Effector memory CD8-positive, alpha-beta T cell (primary cell): ENCODE data around the gene TNRC6B.

ENCODE experiments used
- ATAC-seq: fragments of 150-1000 bp; cut with Tn5 transposase; replicated peaks from 2 replicates; pipeline ENCODE4 v1.10.0; 2021; ENCODE audit warnings: mild to moderate bottlenecking, moderate library complexity
- DNase-seq, 3 experiments: peaks; one replicate each; pipeline ENCODE4 v3.0.0; 2021
- H3K27ac Mint-ChIP-seq, 2 donors: one replicate each; pipeline ENCODE4 v1.8.0; 2022; ENCODE audit warnings: mild to moderate bottlenecking in 2 of 2, mixed read lengths in 2 of 2, moderate library complexity in 2 of 2
- H3K27me3 Mint-ChIP-seq, 2 donors: one replicate each; pipeline ENCODE4 v1.8.0; 2022; ENCODE audit warnings: mixed read lengths in 2 of 2
- H3K36me3 Mint-ChIP-seq: one replicate; pipeline ENCODE4 v1.8.0; 2022; ENCODE audit warnings: mild to moderate bottlenecking, moderate library complexity, mixed read lengths; ENCODE audit not compliant: insufficient read depth
- H3K4me1 Mint-ChIP-seq, 2 donors: one replicate each; pipeline ENCODE4 v1.8.0; 2022; ENCODE audit warnings: low read depth in 2 of 2, mixed read lengths in 2 of 2
- H3K4me3 Mint-ChIP-seq, 2 donors: one replicate each; pipeline ENCODE4 v1.8.0; 2022; ENCODE audit warnings: mild to moderate bottlenecking in 2 of 2, mixed read lengths in 2 of 2, moderate library complexity in 2 of 2
- H3K9me3 Mint-ChIP-seq, 2 donors: one replicate each; pipeline ENCODE4 v1.8.0; 2022; ENCODE audit warnings: mixed read lengths in 2 of 2

The TNRC6B gene

GRCh38 chr22:40340044-40340443 lies 162.3 kb downstream of the TNRC6B start:
- Mint-ChIP-seq H3K4me1 (peaks cover 24 to 58% of the 10 kb centered on the region in 2 donors), H3K4me3 (no peak overlapping the region), H3K27ac (peak overlapping the region in 1 of 2 donors; percentile 88), H3K9me3 (no peaks in the 10 kb centered on the region), H3K27me3 (no peaks in the 10 kb centered on the region), H3K36me3 (peaks cover 20% of the 10 kb centered on the region)
- ATAC-seq (no peak), DNase-seq (no peak)

DNA sequence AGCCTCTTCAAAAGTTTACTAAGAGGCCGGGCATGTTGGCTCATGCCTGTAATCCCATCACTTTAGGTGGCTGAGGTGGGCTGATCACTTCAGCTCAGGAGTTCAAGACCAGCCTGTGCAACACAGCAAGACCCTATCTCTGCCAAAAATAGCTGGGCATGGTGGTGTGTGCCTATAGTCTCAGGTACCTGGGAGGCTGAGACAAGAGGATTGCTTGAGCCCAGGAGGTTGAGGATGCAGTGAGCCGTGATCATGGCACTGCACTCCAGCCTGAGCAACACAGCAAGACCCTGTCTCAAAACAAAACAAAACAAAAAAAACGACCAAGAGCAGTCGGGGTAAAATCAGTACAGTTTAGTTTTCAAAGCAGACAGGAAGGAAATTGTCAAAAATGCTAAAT lies 163.9 kb downstream of the TNRC6B start:
- Mint-ChIP-seq H3K4me1 (peaks cover 17 to 54% of the 10 kb centered on the region in 2 donors), H3K27ac (peak overlapping the region; percentile 52 to 77), H3K4me3 (peak overlapping the region; percentile 24 to 27), H3K27me3 (no peaks in the 10 kb centered on the region), H3K9me3 (no peaks in the 10 kb centered on the region), H3K36me3 (peaks cover 31% of the 10 kb centered on the region)
- no peak for ATAC-seq
- DNase-seq = no peak

DNA sequence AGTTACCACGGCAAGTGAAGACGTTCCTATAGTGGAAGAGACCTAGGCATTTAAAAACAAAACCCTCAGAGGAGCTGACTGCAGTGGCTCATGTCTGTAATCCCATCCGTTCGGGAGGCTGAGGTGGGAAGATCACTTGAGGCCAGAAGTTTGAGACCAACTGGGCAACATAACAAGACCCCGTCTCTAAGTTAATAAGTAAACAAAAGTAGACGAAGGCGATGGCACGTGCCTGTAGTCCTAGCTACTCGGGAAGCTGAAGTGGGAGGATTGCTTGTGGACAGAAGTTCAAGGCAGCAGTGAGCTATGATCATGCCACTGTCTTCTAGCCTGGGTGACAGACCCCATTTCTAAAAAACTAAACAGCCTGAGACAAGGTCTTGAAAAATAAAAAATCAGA lies 164.8 kb downstream of the TNRC6B start:
- Mint-ChIP-seq H3K27me3 (no peaks in the 10 kb centered on the region), H3K9me3 (no peaks in the 10 kb centered on the region), H3K36me3 (peaks cover 35% of the 10 kb centered on the region), H3K27ac (peak overlapping the region; percentile 52 to 77), H3K4me3 (no peak overlapping the region), H3K4me1 (peaks cover 22 to 52% of the 10 kb centered on the region in 2 donors)
- DNase-seq (no peak), ATAC-seq (no peak)

DNA sequence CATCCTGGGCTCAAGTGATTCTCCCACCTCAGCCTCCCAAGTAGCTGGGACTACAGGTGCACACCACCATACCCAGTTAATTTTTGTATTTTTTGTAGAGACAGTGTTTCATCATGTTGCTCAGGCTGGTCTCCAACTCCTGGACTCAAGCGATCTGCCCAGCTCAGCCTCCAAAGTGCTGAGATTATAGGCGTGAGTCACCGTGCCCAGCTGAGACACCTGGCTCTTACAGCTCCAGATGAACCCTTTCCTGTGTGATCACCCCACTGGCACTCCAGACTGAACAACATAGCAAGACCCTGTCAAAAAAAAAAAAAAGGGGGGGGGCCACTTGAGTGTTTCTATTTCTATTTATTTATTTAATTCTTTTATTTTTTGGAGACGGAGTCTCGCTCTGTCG lies 167.5 kb downstream of the TNRC6B start:
- H3K9me3 Mint-ChIP-seq = no peaks in the 10 kb centered on the region
- H3K4me3 Mint-ChIP-seq = peak overlapping the region; percentile 95 to 97

DNA sequence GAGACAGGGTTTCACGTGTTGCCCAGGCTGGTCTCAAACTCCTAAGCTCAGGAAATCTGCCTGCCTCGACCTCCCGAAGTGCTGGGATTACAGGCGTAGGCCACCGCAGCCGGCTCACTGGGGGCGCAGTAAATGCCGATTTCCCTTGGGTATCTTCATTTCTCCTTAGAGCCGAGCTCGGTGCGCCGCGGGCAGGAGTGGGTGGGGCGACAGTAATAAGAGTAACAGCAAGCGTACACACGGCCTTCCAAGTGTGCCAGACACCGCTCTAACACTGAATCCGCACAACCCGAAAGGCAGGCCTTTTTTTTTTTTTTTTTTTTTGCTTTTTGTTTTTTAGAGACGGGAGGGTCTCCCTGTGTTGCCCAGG lies 168.1 kb downstream of the TNRC6B start:
- peak; percentile 26 to 46 (median 27) for DNase-seq
- ATAC-seq = peak; percentile 58
- peak overlapping the region; percentile 95 to 97 for H3K4me3 Mint-ChIP-seq
- no peaks in the 10 kb centered on the region for H3K27me3 Mint-ChIP-seq
- no peaks in the 10 kb centered on the region for H3K9me3 Mint-ChIP-seq
- peak overlapping the region; percentile 95 to 96 for H3K27ac Mint-ChIP-seq
- H3K4me1 Mint-ChIP-seq = peaks cover 22 to 43% of the 10 kb centered on the region in 2 donors
- H3K36me3 Mint-ChIP-seq = peaks cover 49% of the 10 kb centered on the region

More for the DNA sequence above, 167.5 kb downstream of the TNRC6B start:
- H3K36me3 Mint-ChIP-seq = peaks cover 47% of the 10 kb centered on the region
- DNase-seq (no peak), ATAC-seq (no peak)
- no peaks in the 10 kb centered on the region for H3K27me3 Mint-ChIP-seq
- peaks cover 22 to 45% of the 10 kb centered on the region in 2 donors for H3K4me1 Mint-ChIP-seq
- peak overlapping the region; percentile 95 to 96 for H3K27ac Mint-ChIP-seq

- H3K27me3 Mint-ChIP-seq = no peaks in the 10 kb centered on the region
- DNase-seq = peak; percentile 72 to 77 (median 72)
Measured at GRCh38 chr22:40346185-40347118, 168.7 kb downstream of the TNRC6B start, which contains the start of gene ADSL. Gene ADSL, plus strand, starts transcription at chr22:40346500. Its CDS starts 59 bp downstream, at chr22:40346559.

GRCh38 chr22:40347300-40347699 lies 169.6 kb downstream of the TNRC6B start:
- ATAC-seq (no peak), DNase-seq (no peak)
- H3K27ac Mint-ChIP-seq = peak overlapping the region; percentile 95 to 96
- H3K36me3 Mint-ChIP-seq = peaks cover 63% of the 10 kb centered on the region
- peaks cover 16 to 36% of the 10 kb centered on the region in 2 donors for H3K4me1 Mint-ChIP-seq
- no peaks in the 10 kb centered on the region for H3K27me3 Mint-ChIP-seq
- H3K4me3 Mint-ChIP-seq = peak overlapping the region; percentile 95 to 97
- no peaks in the 10 kb centered on the region for H3K9me3 Mint-ChIP-seq

More at GRCh38 chr22:40346185-40347118, 168.7 kb downstream of the TNRC6B start, which contains the start of gene ADSL:
- no peaks in the 10 kb centered on the region for H3K9me3 Mint-ChIP-seq
- H3K27ac Mint-ChIP-seq = peak within 1 kb of the TSS; percentile 95 to 96
- peak; percentile 86 for ATAC-seq
- peak within 1 kb of the TSS; percentile 95 to 97 for H3K4me3 Mint-ChIP-seq
- H3K36me3 Mint-ChIP-seq = peaks cover 56% of the 10 kb centered on the region
- peaks cover 22 to 43% of the 10 kb centered on the region in 2 donors for H3K4me1 Mint-ChIP-seq

- no peaks in the 10 kb centered on the region for H3K9me3 Mint-ChIP-seq
- H3K4me1 Mint-ChIP-seq = peaks cover 13 to 29% of the 10 kb centered on the region in 2 donors
- H3K4me3 Mint-ChIP-seq = peak overlapping the region; percentile 95 to 97
- peaks cover 71% of the 10 kb centered on the region for H3K36me3 Mint-ChIP-seq
- H3K27me3 Mint-ChIP-seq = no peaks in the 10 kb centered on the region
- peak; percentile 53 to 66 (median 58) for DNase-seq
- no peak overlapping the region for H3K27ac Mint-ChIP-seq
- ATAC-seq = peak; percentile 35
Measured at GRCh38 chr22:40348025-40348658, 170.4 kb downstream of the TNRC6B start.

DNA sequence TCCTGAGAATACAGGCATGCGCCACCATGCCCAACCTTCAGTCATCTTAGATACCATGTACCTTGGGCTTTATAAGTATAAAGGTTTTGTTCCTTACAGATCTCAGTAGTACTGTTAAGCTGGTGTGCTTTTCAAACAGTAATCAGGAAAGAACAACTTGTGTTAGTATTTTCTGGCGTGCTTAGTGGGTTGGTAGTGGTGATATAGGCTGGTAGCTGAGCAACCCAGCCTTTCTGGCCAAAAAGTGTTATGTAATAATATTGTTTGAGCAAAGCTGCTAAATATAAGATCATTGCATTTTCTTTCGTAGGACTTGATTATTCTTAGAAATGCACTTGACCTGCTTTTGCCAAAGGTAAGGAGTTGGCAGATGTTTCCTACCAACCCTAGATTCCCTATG lies 175.0 kb downstream of the TNRC6B start:
- Mint-ChIP-seq H3K9me3 (no peaks in the 10 kb centered on the region), H3K27me3 (no peaks in the 10 kb centered on the region), H3K36me3 (peaks cover 91% of the 10 kb centered on the region), H3K27ac (no peak overlapping the region), H3K4me1 (peaks cover 4 to 11% of the 10 kb centered on the region in 2 donors), H3K4me3 (no peak overlapping the region)
- DNase-seq (no peak), ATAC-seq (no peak)

DNA sequence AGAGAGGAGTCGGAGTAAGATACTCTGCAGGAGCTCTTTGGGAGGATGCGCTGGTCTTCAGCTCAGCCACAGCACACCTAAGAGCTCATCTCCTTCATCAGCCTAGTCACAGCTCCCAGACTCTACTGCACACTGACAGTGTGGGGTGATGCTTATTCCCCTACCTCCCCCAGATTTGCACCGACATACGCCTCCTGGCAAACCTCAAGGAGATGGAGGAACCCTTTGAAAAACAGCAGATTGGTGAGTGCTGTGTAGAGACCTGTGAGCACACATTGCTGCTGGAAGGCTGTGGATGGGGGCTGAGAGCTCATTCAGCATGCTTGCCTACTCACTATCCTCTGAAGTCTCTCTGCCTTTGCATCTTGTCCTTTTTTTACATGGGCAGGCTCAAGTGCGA lies 183.4 kb downstream of the TNRC6B start:
- DNase-seq = no peak
- Mint-ChIP-seq H3K27ac (peak overlapping the region in 1 of 2 donors; percentile 49), H3K9me3 (no peaks in the 10 kb centered on the region), H3K36me3 (peaks cover 98% of the 10 kb centered on the region), H3K27me3 (no peaks in the 10 kb centered on the region), H3K4me3 (no peak overlapping the region), H3K4me1 (peaks cover 3 to 6% of the 10 kb centered on the region in 2 donors)
- ATAC-seq = no peak

- Mint-ChIP-seq H3K27ac (no peak overlapping the region), H3K4me3 (no peak overlapping the region), H3K36me3 (peaks cover 94% of the 10 kb centered on the region)
Measured at GRCh38 chr22:40363059-40363458, 185.3 kb downstream of the TNRC6B start.

GRCh38 chr22:40364431-40364830 lies 186.7 kb downstream of the TNRC6B start:
- H3K4me1 Mint-ChIP-seq = peaks cover 0 to 6% of the 10 kb centered on the region in 2 donors
- H3K27me3 Mint-ChIP-seq = no peaks in the 10 kb centered on the region
- ATAC-seq = no peak
- no peak overlapping the region for H3K4me3 Mint-ChIP-seq
- DNase-seq = no peak
- H3K9me3 Mint-ChIP-seq = no peaks in the 10 kb centered on the region
- H3K36me3 Mint-ChIP-seq = peaks cover 84% of the 10 kb centered on the region
- H3K27ac Mint-ChIP-seq = no peak overlapping the region

More at GRCh38 chr22:40363059-40363458, 185.3 kb downstream of the TNRC6B start:
- DNase-seq = no peak
- Mint-ChIP-seq H3K4me1 (peaks cover 0 to 6% of the 10 kb centered on the region in 2 donors), H3K27me3 (no peaks in the 10 kb centered on the region), H3K9me3 (no peaks in the 10 kb centered on the region)
- ATAC-seq = no peak

GRCh38 chr22:40366068-40366467 lies 188.3 kb downstream of the TNRC6B start:
- H3K9me3 Mint-ChIP-seq = no peaks in the 10 kb centered on the region
- peaks cover 3 to 11% of the 10 kb centered on the region in 2 donors for H3K4me1 Mint-ChIP-seq
- no peak for ATAC-seq
- H3K36me3 Mint-ChIP-seq = peaks cover 71% of the 10 kb centered on the region
- H3K27me3 Mint-ChIP-seq = no peaks in the 10 kb centered on the region
- no peak for DNase-seq
- no peak overlapping the region for H3K4me3 Mint-ChIP-seq
- H3K27ac Mint-ChIP-seq = peak overlapping the region in 1 of 2 donors; percentile 22
